HepG2 (cell line): Measurements from ENCODE around the gene SLC2A8. TPM values are rescaled to one million over a fixed set of nuclear protein-coding genes. Genes with fewer than 3 reads are reported as not detected.

ENCODE experiments used
- AGO1 ChIP-seq: fragments of 200-400 bp; formaldehyde crosslinking; IDR thresholded peaks from 2 replicates; pipeline ENCODE4 v1.6.1; 2017; ENCODE audit warnings: mild to moderate bottlenecking, low read depth, low read length, moderate library complexity; ENCODE audit not compliant: poor library complexity, severe bottlenecking
- BORCS8-MEF2B ChIP-seq: sonication (generic); formaldehyde crosslinking; IDR thresholded peaks from 2 replicates; pipeline ENCODE4 v1.8.0; 2022; ENCODE audit warnings: mild to moderate bottlenecking, missing genetic modification reagents
- DNMT1 ChIP-seq: sonication (generic); formaldehyde crosslinking; IDR thresholded peaks from 2 replicates; pipeline ENCODE4 v1.5.1; 2020; ENCODE audit warnings: mild to moderate bottlenecking, missing genetic modification reagents
- ELF3 ChIP-seq: IDR thresholded peaks from 2 replicates; pipeline ENCODE4 v1.6.1; 2016; ENCODE audit warnings: missing genetic modification reagents, missing compliant biosample characterization
- GMEB1 ChIP-seq: sonication (generic); formaldehyde crosslinking; IDR thresholded peaks from 2 replicates; pipeline ENCODE4 v1.5.1; 2020; ENCODE audit warnings: missing genetic modification reagents, mild to moderate bottlenecking, borderline replicate concordance
- KDM1A ChIP-seq: IDR thresholded peaks from 2 replicates; pipeline ENCODE4 v1.6.1; 2016; ENCODE audit warnings: missing compliant biosample characterization
- KLF9 ChIP-seq: IDR thresholded peaks from 2 replicates; pipeline ENCODE4 v1.6.1; 2016; ENCODE audit warnings: low read depth
- MYC ChIP-seq: sonication (generic); formaldehyde crosslinking; IDR thresholded peaks from 2 replicates; pipeline ENCODE4 v1.9.0; 2021; ENCODE audit warnings: missing genetic modification reagents, borderline replicate concordance
- RBM39 ChIP-seq: fragments of 200-400 bp; formaldehyde crosslinking; IDR thresholded peaks from one replicate; pipeline ENCODE4 v1.6.1; 2018; ENCODE audit warnings: antibody characterized with exemption, mild to moderate bottlenecking, low read depth, low read length; ENCODE audit not compliant: poor library complexity, severe bottlenecking
- SIN3A ChIP-seq: IDR thresholded peaks from 2 replicates; pipeline ENCODE4 v1.6.1; 2011; ENCODE audit warnings: low read depth, mild to moderate bottlenecking, control low read depth, low read length, borderline replicate concordance
- SP2 ChIP-seq: sonication (generic); formaldehyde crosslinking; IDR thresholded peaks from 2 replicates; pipeline ENCODE4 v1.5.1; 2020; ENCODE audit warnings: mild to moderate bottlenecking, missing genetic modification reagents
- TRIM24 ChIP-seq: sonication (generic); formaldehyde crosslinking; IDR thresholded peaks from 2 replicates; pipeline ENCODE4 v1.8.0; 2022; ENCODE audit warnings: mild to moderate bottlenecking, missing genetic modification reagents
- U2AF2 ChIP-seq: fragments of 200-400 bp; formaldehyde crosslinking; IDR thresholded peaks from 2 replicates; pipeline ENCODE4 v1.6.1; 2017; ENCODE audit warnings: low read depth, mild to moderate bottlenecking, low read length
- ZBTB14 ChIP-seq: sonication (generic); formaldehyde crosslinking; IDR thresholded peaks from 2 replicates; pipeline ENCODE4 v1.4.0; 2020; ENCODE audit warnings: missing genetic modification reagents
- ZKSCAN8 ChIP-seq: IDR thresholded peaks from 2 replicates; pipeline ENCODE4 v1.6.1; 2016; ENCODE audit warnings: borderline replicate concordance, missing genetic modification reagents, missing compliant biosample characterization
- ZNF17 ChIP-seq: sonication (generic); formaldehyde crosslinking; IDR thresholded peaks from 2 replicates; pipeline ENCODE4 v1.5.0; 2020; ENCODE audit warnings: mild to moderate bottlenecking, missing genetic modification reagents
- ZNF205 ChIP-seq: IDR thresholded peaks from 2 replicates; pipeline ENCODE4 v1.6.1; 2018; ENCODE audit warnings: missing biosample characterization, missing genetic modification reagents
- ZNF33B ChIP-seq: sonication (generic); formaldehyde crosslinking; IDR thresholded peaks from 2 replicates; pipeline ENCODE4 v1.5.1; 2020; ENCODE audit warnings: mild to moderate bottlenecking, missing genetic modification reagents
- ZNF382 ChIP-seq: sonication (generic); formaldehyde crosslinking; IDR thresholded peaks from 2 replicates; pipeline ENCODE4 v1.5.0; 2020; ENCODE audit warnings: missing genetic modification reagents, mild to moderate bottlenecking, borderline replicate concordance
- ZNF512B ChIP-seq: sonication (generic); formaldehyde crosslinking; IDR thresholded peaks from 2 replicates; pipeline ENCODE4 v1.5.1; 2020; ENCODE audit warnings: missing genetic modification reagents, mild to moderate bottlenecking, borderline replicate concordance
- ZNF564 ChIP-seq: sonication (generic); formaldehyde crosslinking; IDR thresholded peaks from 2 replicates; pipeline ENCODE4 v1.8.1; 2023; ENCODE audit warnings: mild to moderate bottlenecking, missing genetic modification reagents
- ZNF577 ChIP-seq: sonication (generic); formaldehyde crosslinking; IDR thresholded peaks from 2 replicates; pipeline ENCODE4 v1.4.0; 2020; ENCODE audit warnings: mild to moderate bottlenecking, low read depth, missing genetic modification reagents, borderline replicate concordance
- ZSCAN22 ChIP-seq: sonication (generic); formaldehyde crosslinking; IDR thresholded peaks from 2 replicates; pipeline ENCODE4 v1.4.0; 2020; ENCODE audit warnings: mild to moderate bottlenecking, missing genetic modification reagents
- ZSCAN9 ChIP-seq: IDR thresholded peaks from 2 replicates; pipeline ENCODE4 v1.6.1; 2016; ENCODE audit warnings: borderline replicate concordance
- polyA plus RNA-seq, 8 experiments: library from polyadenylated mRNA; depleted of rRNA in 3 of 8; stranded (reverse) in 7 of 8; unstranded in 1 of 8; fragments of >200 nt; fragmentation: Illumina TruSeq in 4 of 8; extraction: Trizol in 4 of 8; gene quantifications; 2 replicates each; pipeline versions ENCODE4 v1.2.1 to v1.2.3, GENCODE V29; 2011 to 2016; ENCODE audit warnings: low read depth in 4 of 8, missing spikeins in 1 of 8, mixed read lengths in 1 of 8; ENCODE audit not compliant: insufficient read depth in 1 of 8
- total RNA-seq, 5 experiments: library from RNA; depleted of rRNA; stranded (reverse); fragments of >200 nt; fragmentation: Illumina TruSeq; extraction: Trizol; gene quantifications; 2 replicates each; pipeline ENCODE4 v1.2.3, GENCODE V29; 2016; ENCODE audit warnings: low read depth in 1 of 5

SLC2A8 gene
- total and polyA plus RNA-seq, 2 of the 13 experiments (the other 11 are each of a cell fraction or from before 2014, with no cell fraction given), result 22.6 to 48.6 TPM

GRCh38 chr9:127450830-127451607 is 54.0 kb downstream of the SLC2A8 start, which contains the start of the genes LRSAM1 and RPL12 (continued):
- no peak for TF ChIP-seq ZNF512B (CRISPR knock-in tag)
- no peak for TF ChIP-seq ZNF33B
- TF ChIP-seq RBM39, result no peak
- peak; percentile 87; the same call in 1 of the 2 replicates for TF ChIP-seq ZNF577 (CRISPR knock-in tag)
- peak; percentile 81 for TF ChIP-seq ZSCAN22 (CRISPR knock-in tag)
- TF ChIP-seq ZBTB14, result 0 out of 2 replicates have a peak, but pooled peaks have one; percentile 48
- peak; percentile 95 for TF ChIP-seq MYC (CRISPR knock-in tag)
- no peak; the same call in 1 of the 2 replicates for TF ChIP-seq ZNF17 (CRISPR knock-in tag)
- peak; percentile 92 for TF ChIP-seq ELF3 (CRISPR knock-in tag)
- TF ChIP-seq AGO1, result peak; percentile 32
- peak; percentile 75 for TF ChIP-seq GMEB1
- TF ChIP-seq ZNF382 (CRISPR knock-in tag), result no peak
- TF ChIP-seq U2AF2, result 0 out of 2 replicates have a peak, but pooled peaks have one; percentile 68
- TF ChIP-seq KLF9, result no peak
- peak; percentile 66; the same call in 1 of the 2 replicates for TF ChIP-seq ZKSCAN8 (CRISPR knock-in tag)
- peak; percentile 94 for TF ChIP-seq SIN3A
- peak; percentile 77; the same call in 1 of the 2 replicates for TF ChIP-seq BORCS8-MEF2B
- peak; percentile 70; the same call in 1 of the 2 replicates for TF ChIP-seq ZNF205 (CRISPR knock-in tag)
- no peak for TF ChIP-seq KDM1A (CRISPR knock-in tag)
- TF ChIP-seq DNMT1, result no peak; the same call in 1 of the 2 replicates
- peak; percentile 62; the same call in 1 of the 2 replicates for TF ChIP-seq ZNF564
- TF ChIP-seq ZSCAN9 (CRISPR knock-in tag), result peak; percentile 70; the same call in 1 of the 2 replicates
- no peak for TF ChIP-seq TRIM24 (CRISPR knock-in tag)
- TF ChIP-seq SP2 (CRISPR knock-in tag), result peak; percentile 54
